Measurements from ENCODE around the gene XYLT1. TPM values are rescaled to one million over a fixed set of nuclear protein-coding genes. Genes with fewer than 3 reads are reported as not detected.

XYLT1 gene
- total RNA-seq, 8 experiments from 2014 or later, result 1.2 to 22.0 (median 6.3) TPM

- Histone ChIP-seq H3K27ac (no peak overlapping the region), H3K4me3 (no peak overlapping the region), H3K4me1 (replicated peaks in 1 of 2) (no peaks in the 10 kb centered on the region)
- 41 to 96% (median 70%) methylated on average over 1 to 7 of the region's 7 CpGs; no CpG with 5 or more reads in 1 of the 10 experiments for WGBS, 10 experiments
- in situ Hi-C loops (cut with MboI; ENCODE audit: low pct_unique_long_range_greater_than_20kb in 2 of 9, low sequenced_read_pairs in 9 of 9, unreplicated experiment in 9 of 9), result no loop called here
- ATAC-seq (replicated peaks in 6 of 8), result no peak
These were observed 318.4 kb downstream of the XYLT1 start for GRCh38 chr16:17152311-17152710.

- Histone ChIP-seq H3K4me1 (replicated peaks in 1 of 2) (no peaks in the 10 kb centered on the region), H3K27ac (no peak overlapping the region), H3K4me3 (no peak overlapping the region)
- WGBS, 10 experiments, result 62 to 100% (median 98%) methylated on average over 1 to 5 of the region's 5 CpGs; no CpG with 5 or more reads in 4 of the 10 experiments
- ATAC-seq (replicated peaks in 6 of 8), result no peak
- in situ Hi-C loops (cut with MboI; ENCODE audit: low pct_unique_long_range_greater_than_20kb in 2 of 9, low sequenced_read_pairs in 9 of 9, unreplicated experiment in 9 of 9), result no loop called here
These were observed 319.4 kb downstream of the XYLT1 start for GRCh38 chr16:17151335-17151734.

- WGBS, 10 experiments, result 35 to 90% (median 74%) methylated on average over 2 to 7 of the region's 7 CpGs
- in situ Hi-C loops (cut with MboI; ENCODE audit: low pct_unique_long_range_greater_than_20kb in 2 of 9, low sequenced_read_pairs in 9 of 9, unreplicated experiment in 9 of 9), result no loop called here
- Histone ChIP-seq H3K27ac (no peak overlapping the region), H3K4me1 (replicated peaks in 1 of 2) (no peaks in the 10 kb centered on the region), H3K4me3 (no peak overlapping the region)
- no peak for ATAC-seq (replicated peaks in 6 of 8)
These were observed 320.8 kb downstream of the XYLT1 start for GRCh38 chr16:17149904-17150483.

- ATAC-seq (replicated peaks in 6 of 8), result no peak
- WGBS, 10 experiments, result 40 to 100% (median 75%) methylated on average over 1 to 3 of the region's 3 CpGs; no CpG with 5 or more reads in 4 of the 10 experiments
- in situ Hi-C loops (cut with MboI; ENCODE audit: low pct_unique_long_range_greater_than_20kb in 2 of 9, low sequenced_read_pairs in 9 of 9, unreplicated experiment in 9 of 9), result no loop called here
These were observed 322.8 kb downstream of the XYLT1 start for GRCh38 chr16:17147942-17148341.

GRCh38 chr16:17145029-17145428 is 325.7 kb downstream of the XYLT1 start:
- no peak for ATAC-seq (replicated peaks in 6 of 8)
- no peak overlapping the region for H3K4me3 ChIP-seq
- WGBS, 10 experiments, result 79 to 100% (median 100%) methylated on average over 1 to 2 of the region's 2 CpGs; no CpG with 5 or more reads in 2 of the 10 experiments
- H3K27ac ChIP-seq, result no peak overlapping the region
- in situ Hi-C loops (cut with MboI; ENCODE audit: low pct_unique_long_range_greater_than_20kb in 2 of 9, low sequenced_read_pairs in 9 of 9, unreplicated experiment in 9 of 9), result no loop called here
- no peaks in the 10 kb centered on the region for H3K4me1 ChIP-seq (replicated peaks in 1 of 2)

More at GRCh38 chr16:17147942-17148341, 322.8 kb downstream of the XYLT1 start:
- H3K27ac ChIP-seq, result no peak overlapping the region
- H3K4me3 ChIP-seq, result no peak overlapping the region
- no peaks in the 10 kb centered on the region for H3K4me1 ChIP-seq (replicated peaks in 1 of 2)

- in situ Hi-C loops (cut with MboI; ENCODE audit: low pct_unique_long_range_greater_than_20kb in 2 of 9, low sequenced_read_pairs in 9 of 9, unreplicated experiment in 9 of 9), result no loop called here
- no peak for ATAC-seq (replicated peaks in 6 of 8)
- Histone ChIP-seq H3K27ac (no peak overlapping the region), H3K4me3 (no peak overlapping the region), H3K4me1 (replicated peaks in 1 of 2) (peaks cover 0 to 4% of the 10 kb centered on the region in 2 donors)
- WGBS, 10 experiments, result 17 to 100% (median 74%) methylated on average over 1 to 4 of the region's 4 CpGs
These were observed 326.3 kb downstream of the XYLT1 start for GRCh38 chr16:17144431-17144830.

- Histone ChIP-seq H3K27ac (no peak overlapping the region), H3K4me3 (no peak overlapping the region), H3K4me1 (replicated peaks in 1 of 2) (peaks cover 0 to 10% of the 10 kb centered on the region in 2 donors)
- WGBS, 10 experiments, result 44 to 94% (median 90%) methylated on average over 2 to 7 of the region's 8 CpGs; no CpG with 5 or more reads in 1 of the 10 experiments
- in situ Hi-C loops (cut with MboI; ENCODE audit: low pct_unique_long_range_greater_than_20kb in 2 of 9, low sequenced_read_pairs in 9 of 9, unreplicated experiment in 9 of 9), result no loop called here
- ATAC-seq (replicated peaks in 6 of 8), result no peak
These were observed 327.0 kb downstream of the XYLT1 start for GRCh38 chr16:17143546-17144419.

GRCh38 chr16:17138801-17139200 is 332.0 kb downstream of the XYLT1 start:
- ATAC-seq (replicated peaks in 6 of 8), result peak in 1 of 8 experiments; percentile 16
- Histone ChIP-seq H3K4me3 (no peak overlapping the region), H3K27ac (no peak overlapping the region), H3K4me1 (replicated peaks in 1 of 2) (peaks cover 0 to 12% of the 10 kb centered on the region in 2 donors)
- in situ Hi-C loops (cut with MboI; ENCODE audit: low pct_unique_long_range_greater_than_20kb in 2 of 9, low sequenced_read_pairs in 9 of 9, unreplicated experiment in 9 of 9), result no loop called here
- WGBS, 10 experiments, result 63 to 100% (median 84%) methylated on average over 2 to 4 of the region's 4 CpGs; no CpG with 5 or more reads in 7 of the 10 experiments

- H3K4me1 ChIP-seq (replicated peaks in 1 of 2), result peaks cover 0 to 16% of the 10 kb centered on the region in 2 donors
- no peak overlapping the region for H3K4me3 ChIP-seq
- no peak overlapping the region for H3K27ac ChIP-seq
- in situ Hi-C loops (cut with MboI; ENCODE audit: low pct_unique_long_range_greater_than_20kb in 2 of 9, low sequenced_read_pairs in 9 of 9, unreplicated experiment in 9 of 9), result no loop called here
- WGBS, 10 experiments, result 63 to 100% (median 94%) methylated on average over 1 to 4 of the region's 4 CpGs; no CpG with 5 or more reads in 1 of the 10 experiments
- ATAC-seq (replicated peaks in 6 of 8), result no peak
These were observed 335.3 kb downstream of the XYLT1 start for GRCh38 chr16:17135439-17135838.

GRCh38 chr16:17134586-17134985 is 336.2 kb downstream of the XYLT1 start:
- no peak for ATAC-seq (replicated peaks in 6 of 8)
- WGBS, 10 experiments, result 80 to 95% (median 90%) methylated on average over 1 to 8 of the region's 10 CpGs; no CpG with 5 or more reads in 4 of the 10 experiments

GRCh38 chr16:17133851-17134250 is 336.9 kb downstream of the XYLT1 start:
- no peak for ATAC-seq (replicated peaks in 6 of 8)
- WGBS, 10 experiments, result 73 to 100% (median 89%) methylated on average over 2 to 5 of the region's 5 CpGs; no CpG with 5 or more reads in 2 of the 10 experiments
- Histone ChIP-seq H3K4me3 (no peak overlapping the region), H3K4me1 (replicated peaks in 1 of 2) (peaks cover 0 to 6% of the 10 kb centered on the region in 2 donors), H3K27ac (no peak overlapping the region)
- in situ Hi-C loops (cut with MboI; ENCODE audit: low pct_unique_long_range_greater_than_20kb in 2 of 9, low sequenced_read_pairs in 9 of 9, unreplicated experiment in 9 of 9), result no loop called here

More at GRCh38 chr16:17134586-17134985, 336.2 kb downstream of the XYLT1 start:
- Histone ChIP-seq H3K27ac (no peak overlapping the region), H3K4me3 (no peak overlapping the region), H3K4me1 (replicated peaks in 1 of 2) (peaks cover 0 to 14% of the 10 kb centered on the region in 2 donors)
- in situ Hi-C loops (cut with MboI; ENCODE audit: low pct_unique_long_range_greater_than_20kb in 2 of 9, low sequenced_read_pairs in 9 of 9, unreplicated experiment in 9 of 9), result no loop called here

GRCh38 chr16:17131351-17131750 is 339.4 kb downstream of the XYLT1 start:
- no peak for ATAC-seq (replicated peaks in 6 of 8)
- H3K27ac ChIP-seq, result no peak overlapping the region
- H3K4me1 ChIP-seq (replicated peaks in 1 of 2), result peaks cover 7 to 20% of the 10 kb centered on the region in 2 donors
- WGBS, 10 experiments, result 68 to 100% (median 93%) methylated on average over 1 to 6 of the region's 6 CpGs; no CpG with 5 or more reads in 1 of the 10 experiments
- in situ Hi-C loops (cut with MboI; ENCODE audit: low pct_unique_long_range_greater_than_20kb in 2 of 9, low sequenced_read_pairs in 9 of 9, unreplicated experiment in 9 of 9), result no loop called here
- no peak overlapping the region for H3K4me3 ChIP-seq

GRCh38 chr16:17130733-17131132 is 340.0 kb downstream of the XYLT1 start:
- peaks cover 8 to 21% of the 10 kb centered on the region in 2 donors for H3K4me1 ChIP-seq (replicated peaks in 1 of 2)
- no peak for ATAC-seq (replicated peaks in 6 of 8)
- H3K4me3 ChIP-seq, result no peak overlapping the region
- in situ Hi-C loops (cut with MboI; ENCODE audit: low pct_unique_long_range_greater_than_20kb in 2 of 9, low sequenced_read_pairs in 9 of 9, unreplicated experiment in 9 of 9), result no loop called here
- WGBS, 10 experiments, result 60 to 100% (median 94%) methylated on average over 1 to 6 of the region's 6 CpGs; no CpG with 5 or more reads in 1 of the 10 experiments
- no peak overlapping the region for H3K27ac ChIP-seq

Measured in motor neuron (in vitro differentiated cells).